NCI-H526 (cell line): ENCODE results near the gene SPECC1L.
A peak's percentile ranks its signal among the peaks of the same experiment; 100 is the strongest.

Experiments
- DNase-seq, 2 experiments: peaks; one replicate each; lab custom pipeline; 2025; lab: John Stamatoyannopoulos, UW

SPECC1L gene

GRCh38 chr22:24417200-24417599 lies 146.6 kb downstream of the SPECC1L start:
- no peak for DNase-seq

- no peak for DNase-seq
These were observed 147.4 kb downstream of the SPECC1L start for GRCh38 chr22:24417901-24418641.

- peak in 1 of 2 experiments; percentile 31 for DNase-seq
These were observed 148.3 kb downstream of the SPECC1L start for GRCh38 chr22:24418786-24419474.

GRCh38 chr22:24419475-24419850 lies 148.8 kb downstream of the SPECC1L start:
- no peak for DNase-seq

- DNase-seq: no peak
These were observed 149.7 kb downstream of the SPECC1L start for GRCh38 chr22:24420072-24420976.

- DNase-seq: no peak
These were observed 150.3 kb downstream of the SPECC1L start for GRCh38 chr22:24420977-24421343.

- DNase-seq: peak in 1 of 2 experiments; percentile 54
These were observed 150.8 kb downstream of the SPECC1L start for GRCh38 chr22:24421428-24421931.

- no peak for DNase-seq
These were observed 151.6 kb downstream of the SPECC1L start for GRCh38 chr22:24422102-24422665.

- DNase-seq: peak in 1 of 2 experiments; percentile 39
These were observed 152.9 kb downstream of the SPECC1L start for GRCh38 chr22:24423519-24424000.

GRCh38 chr22:24424001-24424900 lies 153.6 kb downstream of the SPECC1L start:
- DNase-seq: peak in 1 of 2 experiments; percentile 64

- DNase-seq: no peak
These were observed 154.5 kb downstream of the SPECC1L start for GRCh38 chr22:24424901-24425775.

- DNase-seq: no peak
These were observed 155.8 kb downstream of the SPECC1L start for GRCh38 chr22:24426436-24426835.

- DNase-seq: no peak
These were observed 156.3 kb downstream of the SPECC1L start for GRCh38 chr22:24426851-24427499.

- no peak for DNase-seq
These were observed 157.0 kb downstream of the SPECC1L start, which contains the start of gene ADORA2A for GRCh38 chr22:24427500-24428164. Gene ADORA2A, plus strand, starts transcription at chr22:24427599. Its CDS starts 5,806 bp downstream, at chr22:24433405.

- DNase-seq: no peak
These were observed 158.2 kb downstream of the SPECC1L start for GRCh38 chr22:24428751-24429410.

GRCh38 chr22:24429411-24430365 lies 159.1 kb downstream of the SPECC1L start:
- no peak for DNase-seq
